GM21825 (cell line): ENCODE results near the gene MYO16.
"Not testable (repeated sequence)": the region's sequence is repeated elsewhere in the genome, so short reads cannot be mapped to it uniquely, and the experiment has no call there.

ENCODE experiments used
- ATAC-seq: cut with Tn5 transposase; IDR thresholded peaks from one replicate; pipeline ENCODE4 v1.9.1; 2021; ENCODE audit warnings: mild to moderate bottlenecking, moderate library complexity; ENCODE audit not compliant: unreplicated experiment

Gene MYO16

DNA sequence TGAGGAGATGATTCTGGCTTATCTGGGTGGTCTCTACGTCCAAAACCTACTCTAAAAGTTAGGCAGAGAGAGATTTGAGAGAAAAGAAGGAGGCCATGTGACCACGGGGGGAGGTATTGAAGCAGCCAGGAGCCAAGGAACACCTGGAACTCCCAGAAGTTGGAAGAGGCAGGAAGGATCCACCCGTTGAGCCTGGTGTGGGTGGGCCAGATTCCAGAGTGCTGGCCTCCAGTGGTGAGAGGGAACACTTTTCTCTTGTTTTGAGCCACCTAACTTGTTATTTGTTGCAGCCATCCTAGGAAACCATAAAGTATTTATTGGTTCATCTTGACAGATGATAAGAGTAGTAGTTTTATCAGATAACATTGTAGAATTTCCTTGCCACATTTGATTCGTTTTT, 396.9 kb downstream of the MYO16 start:
- no peak for ATAC-seq

DNA sequence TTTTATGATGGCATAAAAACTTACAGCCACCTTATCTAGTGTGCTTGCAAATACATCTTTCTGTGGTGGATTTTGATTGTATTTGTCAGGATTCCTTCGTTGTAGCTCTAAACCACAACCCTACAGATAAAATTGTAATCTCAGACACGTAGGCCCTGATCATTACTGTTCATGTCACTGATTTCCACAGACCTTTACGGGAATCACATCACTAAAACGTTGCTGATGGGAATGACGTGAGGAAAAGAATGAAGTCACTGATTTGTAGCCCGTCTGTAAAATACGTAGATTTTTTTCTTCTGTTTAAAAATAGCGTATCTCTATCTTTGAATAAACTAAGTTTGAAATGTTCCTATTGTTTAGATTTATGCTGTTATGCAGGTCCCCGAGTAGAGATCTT, 399.2 kb downstream of the MYO16 start:
- ATAC-seq, result no peak

DNA sequence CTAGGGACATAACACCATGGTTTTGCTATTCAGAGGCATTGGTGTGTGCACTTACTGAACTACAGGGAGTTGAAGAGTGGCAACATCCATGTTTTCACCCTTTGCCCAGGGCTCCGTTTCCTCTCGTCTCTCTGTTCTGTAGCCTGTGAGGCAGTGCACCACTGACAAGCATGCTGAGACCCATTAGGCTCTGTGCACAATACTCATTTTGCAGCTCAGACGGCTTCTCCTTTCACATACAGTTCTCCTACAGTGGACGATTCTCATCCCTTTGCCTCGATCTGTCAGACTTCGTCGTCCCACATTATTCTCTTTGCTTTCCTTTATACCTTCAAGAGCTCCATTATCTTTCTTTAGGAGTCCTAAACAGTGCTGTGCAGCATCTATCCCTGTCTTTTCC, 403.7 kb downstream of the MYO16 start:
- ATAC-seq, result no peak

DNA sequence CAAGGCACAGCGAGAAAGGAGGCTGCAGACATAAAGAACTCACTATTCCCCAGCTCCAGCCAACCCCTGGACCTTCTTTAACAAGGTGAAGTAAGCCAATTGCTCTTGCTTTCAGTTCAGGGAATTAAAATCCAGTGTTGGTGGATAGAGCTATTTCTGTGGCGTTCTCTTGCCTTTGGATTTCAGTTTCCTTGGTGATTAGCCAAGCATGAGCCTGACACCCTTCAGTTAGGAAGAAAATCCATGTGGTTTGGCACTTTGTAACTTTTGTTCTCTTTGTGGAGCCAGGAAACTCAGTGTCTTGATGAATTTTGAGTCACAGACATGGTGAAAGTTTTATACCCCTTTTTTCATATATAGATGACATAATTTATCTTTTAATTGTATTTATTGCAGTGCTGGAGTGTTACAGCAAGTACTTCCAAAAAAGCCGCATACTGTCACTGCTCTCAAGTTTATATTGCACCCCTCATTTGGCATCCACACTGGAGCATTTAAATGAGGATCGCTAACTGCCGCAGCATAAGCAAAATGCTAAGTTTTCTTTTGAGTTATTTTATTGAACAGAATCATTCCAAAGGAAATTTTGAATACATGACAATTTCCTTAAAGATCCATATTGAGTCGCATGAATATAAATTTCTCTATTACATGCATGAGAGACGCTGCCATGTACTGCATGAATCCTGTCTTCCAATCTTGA, 406.8 kb downstream of the MYO16 start:
- ATAC-seq, result no peak

DNA sequence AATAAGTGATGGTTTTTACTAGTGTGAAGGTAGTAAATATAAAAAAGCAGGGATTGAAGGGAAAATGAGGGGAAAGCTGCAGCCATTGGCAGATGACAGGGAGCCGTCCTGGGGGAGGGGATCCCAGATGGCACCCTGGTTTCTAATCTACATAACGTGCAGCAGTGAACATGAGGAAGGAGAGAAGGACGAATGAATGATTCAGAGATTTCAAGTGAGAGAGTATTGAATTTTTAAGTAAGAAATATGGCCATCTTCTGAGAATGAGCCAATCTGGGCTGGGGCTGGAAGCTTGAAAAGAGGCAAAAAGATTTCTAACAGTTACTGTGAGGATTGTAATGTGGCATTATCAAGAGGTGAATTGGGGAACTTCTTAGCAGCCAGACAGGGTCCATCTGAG, 414.2 kb downstream of the MYO16 start:
- ATAC-seq, result no peak

DNA sequence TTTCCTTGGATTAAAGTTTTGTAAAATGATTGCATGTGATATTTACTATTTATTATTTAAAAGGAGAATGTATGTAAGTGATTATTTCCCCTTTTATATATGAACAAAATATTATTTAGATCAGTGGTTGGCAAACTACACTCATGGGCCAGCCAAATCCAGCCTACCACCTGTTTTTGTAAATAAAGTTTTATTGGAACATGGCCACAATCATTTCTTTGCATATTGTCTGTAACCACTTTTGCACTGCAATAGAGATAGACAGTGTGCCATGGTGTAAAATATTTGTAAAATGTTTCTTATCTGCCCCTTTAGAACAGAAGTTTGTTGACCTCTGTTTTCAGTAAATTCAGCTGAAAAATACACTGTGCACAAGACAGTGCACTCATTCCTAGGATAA, 426.4 kb downstream of the MYO16 start:
- ATAC-seq, result no peak

DNA sequence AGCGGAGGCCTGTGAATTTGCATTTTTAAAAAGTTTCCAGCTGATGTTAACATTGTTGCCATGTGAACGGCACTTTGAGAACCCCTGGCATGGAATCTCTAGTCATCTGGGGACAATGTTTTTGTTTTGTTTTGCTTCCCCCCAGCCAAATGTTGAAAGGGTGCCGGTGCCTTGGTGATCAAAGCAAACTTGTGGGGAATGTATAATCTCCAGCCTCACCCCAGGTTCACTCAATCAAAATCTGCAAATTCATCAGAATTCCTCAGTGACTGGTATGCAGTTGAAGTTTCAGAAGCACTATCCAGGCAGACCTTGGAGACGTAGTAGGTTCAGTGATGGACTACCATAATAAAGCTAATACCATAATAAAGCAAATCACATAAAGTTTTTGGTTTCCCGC, 428.7 kb downstream of the MYO16 start:
- no peak for ATAC-seq

DNA sequence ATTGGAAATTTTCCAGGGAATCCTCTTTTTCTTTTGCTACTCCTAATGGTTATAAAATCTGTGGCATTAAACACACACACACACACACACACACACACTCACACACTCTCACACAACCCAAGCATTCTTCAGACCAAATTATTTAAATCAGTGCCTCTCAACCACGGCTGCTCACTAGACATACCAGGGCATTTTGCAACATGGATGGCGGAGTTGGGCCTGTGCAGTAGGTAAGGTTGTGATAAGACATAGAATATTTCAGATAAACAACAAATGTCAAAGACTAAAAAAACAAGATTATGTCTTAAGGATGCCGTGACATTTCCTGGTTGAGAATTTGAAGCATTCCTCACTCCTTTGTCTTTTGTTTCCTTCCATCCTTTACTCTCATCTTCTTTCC, 443.1 kb downstream of the MYO16 start:
- ATAC-seq, result no peak

DNA sequence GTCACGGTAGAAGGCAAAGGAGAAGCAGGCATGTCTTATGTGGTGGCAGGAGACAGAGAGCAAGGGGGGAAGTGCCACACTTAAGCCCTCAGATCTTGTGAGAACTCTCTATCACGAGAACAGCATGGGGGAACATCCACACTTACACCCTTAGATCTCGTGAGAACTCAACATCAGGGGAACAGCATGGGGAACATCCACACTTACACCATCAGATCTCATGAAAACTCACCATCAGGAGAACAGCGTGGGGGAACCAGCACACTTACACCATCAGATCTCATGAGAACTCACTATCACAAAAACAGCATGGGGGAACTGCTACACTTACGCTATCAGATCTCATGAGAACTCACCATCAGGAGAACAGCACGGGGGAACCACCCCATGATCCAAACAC, 445.0 kb downstream of the MYO16 start:
- ATAC-seq, result no peak

DNA sequence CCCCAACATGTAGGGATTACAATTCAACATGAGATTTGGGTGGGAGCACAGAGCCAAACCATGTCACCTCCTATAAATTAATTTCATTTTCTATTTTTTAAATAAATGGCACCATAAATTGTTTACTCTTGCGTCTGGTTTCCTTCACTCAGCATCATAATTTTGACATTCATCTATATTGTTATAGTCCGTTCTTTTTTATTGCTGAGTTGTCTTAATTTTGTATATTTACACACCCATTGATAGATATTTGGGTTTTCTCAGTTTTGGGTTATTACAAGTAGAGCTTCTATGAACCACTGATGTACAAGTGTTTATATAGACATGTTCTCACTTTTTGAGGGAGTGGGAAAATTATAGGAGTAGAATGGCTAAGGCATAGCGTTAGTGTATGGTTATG, 445.4 kb downstream of the MYO16 start:
- no peak for ATAC-seq

DNA sequence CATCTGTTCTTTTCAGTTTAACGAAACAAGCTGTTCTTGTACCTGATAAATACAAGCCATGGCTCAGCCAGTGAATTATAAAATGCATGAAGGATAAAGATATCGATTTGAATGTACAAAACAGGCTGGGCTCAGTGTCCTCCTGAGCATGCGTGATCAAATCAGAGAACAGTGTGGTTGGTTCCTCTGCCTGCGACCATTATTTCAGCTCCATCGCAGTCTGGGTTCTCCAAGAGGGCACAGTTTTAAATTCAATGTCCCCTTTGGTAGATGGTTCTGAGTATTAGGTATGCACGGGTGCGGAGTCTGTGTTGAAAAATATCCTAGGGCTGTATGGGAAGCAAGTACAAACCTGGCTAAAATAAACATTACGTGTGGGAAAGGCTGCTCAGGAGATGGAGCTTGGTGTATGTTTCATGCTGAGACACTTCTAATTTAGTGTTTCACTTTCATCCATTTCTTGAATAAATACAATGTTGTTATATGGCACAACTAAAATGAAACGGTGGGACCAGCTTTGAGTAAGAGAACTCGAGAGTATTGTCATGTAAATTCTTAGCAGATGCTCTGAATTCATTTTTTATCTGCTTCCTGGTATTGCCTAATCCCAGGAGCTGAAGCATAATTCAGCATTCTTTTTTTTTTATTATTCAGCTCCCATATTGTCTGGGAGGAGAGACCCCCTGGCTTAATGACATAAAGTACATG, 458.7 kb downstream of the MYO16 start:
- ATAC-seq, result no peak

DNA sequence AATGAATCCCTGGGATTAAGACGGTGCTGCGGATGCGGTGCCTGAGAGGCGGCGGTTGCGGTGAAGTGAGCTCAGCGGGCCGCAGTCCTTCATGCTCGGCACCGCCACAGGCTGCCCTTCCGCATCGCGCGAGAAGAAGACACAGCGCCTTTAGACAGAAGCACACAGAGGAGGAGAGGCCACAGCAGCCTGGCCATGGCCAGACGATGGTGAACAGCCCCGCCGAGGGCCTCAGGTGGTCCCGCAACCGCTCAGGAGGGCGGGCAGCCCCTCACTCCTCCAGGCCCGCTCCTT, 459.2 kb downstream of the MYO16 start:
- no peak for ATAC-seq

DNA sequence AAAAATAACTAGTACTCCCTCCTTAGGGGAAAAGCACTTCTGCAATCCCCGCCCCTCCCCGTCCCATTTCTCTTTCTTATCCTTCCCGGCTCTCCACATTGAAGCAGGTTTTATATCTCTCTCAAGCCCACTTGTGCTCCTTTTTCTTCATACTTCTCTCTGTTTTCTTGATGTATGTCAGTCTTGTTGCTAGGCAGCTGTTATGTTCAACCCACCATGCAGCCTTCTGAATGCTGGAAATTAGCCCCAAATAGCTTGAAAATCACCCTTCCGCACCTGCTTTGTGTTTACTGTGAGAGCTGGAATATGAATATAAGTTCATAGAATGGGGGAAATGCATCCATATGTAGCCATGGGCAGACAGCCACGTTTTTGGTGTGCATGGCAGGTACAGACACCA, 461.4 kb downstream of the MYO16 start:
- ATAC-seq, result no peak

DNA sequence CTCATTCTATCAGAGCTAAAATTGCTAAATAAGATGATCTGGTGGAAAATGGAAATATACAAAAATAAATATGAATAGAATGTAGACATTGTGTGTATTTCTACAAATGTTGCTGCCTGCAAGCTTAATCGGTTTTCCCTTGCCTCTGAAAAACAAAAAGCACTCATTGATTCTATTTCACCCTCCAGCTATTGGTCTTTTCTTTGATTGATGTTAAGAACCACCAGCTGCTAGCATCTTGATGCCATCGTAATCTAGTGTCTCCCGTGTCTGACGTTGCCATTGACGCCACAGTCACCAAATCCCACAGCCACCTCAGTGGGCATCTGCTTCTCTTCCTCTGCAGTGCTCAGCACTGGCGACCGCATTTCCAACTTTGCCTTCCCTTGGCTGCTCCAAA, 461.8 kb downstream of the MYO16 start:
- ATAC-seq, result no peak

DNA sequence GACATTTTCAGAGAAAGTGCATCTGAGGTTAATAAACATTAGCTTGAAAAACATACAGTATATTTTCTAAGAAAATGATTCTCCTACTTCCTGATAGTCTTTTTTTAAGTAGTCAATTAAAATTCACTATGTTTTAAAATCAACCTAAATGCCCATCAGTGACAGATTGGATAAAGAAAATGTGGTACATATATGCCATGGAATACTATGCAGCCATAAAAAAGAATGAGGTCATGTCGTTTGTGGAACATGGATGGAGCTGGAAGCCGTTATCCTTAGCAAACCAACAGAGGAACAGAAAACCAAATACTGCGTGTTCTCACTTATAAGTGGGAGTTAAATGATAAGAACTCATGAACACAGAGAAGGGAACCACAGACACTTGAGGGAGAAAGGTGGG, 462.8 kb downstream of the MYO16 start:
- ATAC-seq, result not testable (repeated sequence)

DNA sequence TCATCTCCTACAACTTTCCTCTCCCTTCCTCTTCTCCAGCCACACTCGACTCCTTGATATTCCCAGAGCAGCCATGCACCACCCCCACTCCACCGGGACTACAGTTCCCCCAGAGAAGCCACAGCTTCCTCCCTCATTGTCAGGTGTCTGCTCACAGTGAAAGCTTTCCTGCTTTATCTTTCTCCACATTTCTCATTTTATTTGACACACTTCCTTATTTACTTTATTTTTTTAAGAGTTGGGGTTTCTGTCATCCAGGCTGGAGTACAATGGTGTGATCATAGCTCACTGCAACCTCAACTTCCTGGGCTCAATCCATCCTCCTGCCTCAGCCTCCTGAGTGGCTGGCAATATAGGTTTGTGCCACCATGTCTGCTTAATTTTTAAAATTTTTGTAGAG, 464.6 kb downstream of the MYO16 start:
- no peak for ATAC-seq

DNA sequence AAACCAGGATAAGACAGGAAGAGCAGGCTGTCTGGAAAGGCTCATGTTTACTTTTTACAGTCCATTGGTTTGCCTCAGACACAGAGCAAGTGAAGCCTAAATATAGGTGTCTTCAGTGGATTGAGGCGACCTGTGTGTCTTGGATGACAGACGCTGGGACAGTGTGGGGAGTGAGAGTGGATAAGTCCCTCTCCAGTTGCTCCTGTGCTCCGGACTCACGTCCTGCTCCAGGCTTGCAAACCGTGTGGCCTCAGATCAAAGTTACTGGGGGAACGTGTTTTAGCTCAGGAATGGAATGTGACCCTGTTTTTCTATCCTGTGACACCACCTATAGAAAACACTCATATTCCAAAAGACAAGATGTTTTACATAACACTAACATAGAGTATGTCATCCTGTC, 465.7 kb downstream of the MYO16 start:
- ATAC-seq, result no peak

DNA sequence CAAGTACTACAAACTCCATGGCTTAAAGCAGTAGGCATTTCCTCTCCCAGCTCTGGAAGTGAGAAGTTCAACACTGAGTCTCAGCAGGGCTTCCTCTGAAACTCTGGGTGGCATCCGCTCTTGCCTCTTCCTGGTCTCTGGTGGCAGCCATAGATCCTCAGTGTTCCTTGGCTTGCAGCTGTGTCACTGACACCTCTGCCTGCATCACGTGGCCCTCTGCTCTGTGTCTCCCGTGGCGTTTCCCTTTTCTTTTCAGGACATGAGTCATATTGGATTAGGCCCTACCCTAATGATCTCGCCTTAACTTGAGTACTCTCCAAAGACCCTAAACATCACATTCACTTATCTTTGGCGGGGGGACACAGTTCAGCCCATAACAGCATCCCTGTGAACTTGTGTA, 466.7 kb downstream of the MYO16 start:
- no peak for ATAC-seq

DNA sequence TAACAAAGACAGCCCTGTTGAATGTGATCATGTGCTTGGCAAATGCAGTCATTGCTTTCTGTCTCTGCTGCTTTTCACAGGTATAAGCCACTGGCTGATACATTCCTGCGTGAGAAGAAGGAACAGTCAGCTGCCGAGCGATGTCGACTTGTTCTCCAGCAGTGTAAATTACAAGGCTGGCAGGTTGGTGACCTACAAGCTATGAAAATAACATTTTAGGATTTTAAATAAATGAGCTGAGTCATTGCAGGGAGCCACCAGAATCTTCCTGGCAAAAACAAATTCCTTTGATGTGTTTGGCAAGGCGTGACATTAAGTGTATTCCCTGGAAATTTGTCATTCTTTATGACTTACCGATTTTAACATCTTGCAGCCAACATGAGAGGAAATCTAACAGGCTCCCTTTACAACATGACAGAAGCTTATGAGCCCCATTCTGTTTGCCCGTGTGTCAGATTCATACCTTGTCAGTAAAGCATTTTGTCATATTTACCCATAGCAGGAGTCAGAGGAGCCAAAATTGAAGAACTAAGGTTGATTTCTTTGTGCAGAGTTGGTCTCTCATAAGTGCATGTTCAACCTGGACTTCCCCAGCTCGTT, 471.4 kb downstream of the MYO16 start:
- ATAC-seq, result no peak

DNA sequence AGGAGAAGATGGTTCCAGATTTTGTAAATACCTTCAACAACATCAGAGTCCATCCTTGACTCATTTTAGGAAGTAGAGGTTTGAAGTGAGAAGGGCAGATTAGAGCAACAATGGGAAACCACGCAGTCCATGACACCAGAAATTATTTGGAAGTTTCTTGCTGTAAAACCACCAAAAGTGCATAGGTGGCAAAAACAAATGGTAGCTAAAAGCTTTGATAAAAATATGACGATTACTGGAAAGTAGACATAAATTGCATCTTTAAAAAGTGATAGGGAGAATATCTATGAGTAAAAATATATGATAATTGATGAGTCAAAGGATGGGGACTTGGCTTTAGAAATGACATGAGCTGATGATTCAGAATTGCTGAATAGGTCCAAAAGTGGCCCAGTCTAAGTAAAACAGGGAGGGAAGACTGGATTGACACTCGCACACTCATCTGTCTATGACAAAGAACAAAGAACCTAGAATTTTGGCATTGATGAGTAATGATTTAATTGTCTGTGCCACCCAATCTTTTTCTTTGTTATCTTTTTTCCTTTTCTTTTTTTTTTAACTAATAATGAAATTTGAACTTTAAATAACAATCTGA, 472.2 kb downstream of the MYO16 start:
- no peak for ATAC-seq

DNA sequence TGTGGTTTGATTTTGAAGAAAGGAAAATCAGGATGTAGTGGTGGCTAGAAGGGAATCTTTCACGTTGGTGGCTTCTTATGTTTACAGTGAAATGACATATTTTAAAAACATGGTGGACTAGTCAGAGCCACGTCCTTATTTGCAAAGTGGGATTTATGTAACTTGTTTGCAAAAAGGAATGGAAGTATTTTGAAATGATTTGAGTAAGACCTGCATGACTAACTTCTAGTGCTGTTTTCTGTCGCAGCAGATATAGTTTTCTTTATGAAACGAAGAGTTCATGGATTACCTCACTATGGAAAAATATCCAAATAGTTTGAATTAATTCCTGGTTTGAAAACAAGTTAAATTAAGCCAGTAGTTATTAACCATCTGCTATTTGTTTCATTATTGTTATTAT, 476.5 kb downstream of the MYO16 start:
- no peak for ATAC-seq

DNA sequence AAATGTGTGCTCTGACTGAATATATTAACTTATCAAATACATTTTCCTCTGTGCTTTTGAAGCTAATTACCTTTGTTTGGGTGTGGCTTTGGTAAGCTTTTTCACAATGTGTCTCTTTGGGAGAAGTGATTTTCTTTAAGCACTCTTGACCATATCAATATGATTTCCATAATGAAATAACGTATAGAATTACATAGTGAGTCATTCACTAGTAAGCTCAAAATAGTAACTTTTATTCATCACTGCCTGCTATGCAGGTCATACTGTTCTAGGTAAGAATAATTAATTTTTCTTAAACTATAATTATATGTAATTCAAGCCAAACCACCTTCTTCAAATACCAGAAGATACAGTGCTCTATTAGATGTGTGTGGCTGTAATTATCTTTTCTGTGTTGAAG, 480.7 kb downstream of the MYO16 start:
- ATAC-seq, result no peak
